Measurements from ENCODE around the gene ALPI.

GRCh38 chr2:232502911-232503808, 47.2 kb downstream of the ALPI start:
- TF ChIP-seq CTCF (conservative IDR thresholded peaks at IDR 0.05; ENCODE audit: low read depth, low read length), result no peak
- no peak for TF ChIP-seq EZH2phosphoT487 (IDR thresholded peaks at IDR 0.05; ENCODE audit: borderline replicate concordance, low read length)
